Measurements from ENCODE around the gene SETD1B.

SETD1B gene

DNA sequence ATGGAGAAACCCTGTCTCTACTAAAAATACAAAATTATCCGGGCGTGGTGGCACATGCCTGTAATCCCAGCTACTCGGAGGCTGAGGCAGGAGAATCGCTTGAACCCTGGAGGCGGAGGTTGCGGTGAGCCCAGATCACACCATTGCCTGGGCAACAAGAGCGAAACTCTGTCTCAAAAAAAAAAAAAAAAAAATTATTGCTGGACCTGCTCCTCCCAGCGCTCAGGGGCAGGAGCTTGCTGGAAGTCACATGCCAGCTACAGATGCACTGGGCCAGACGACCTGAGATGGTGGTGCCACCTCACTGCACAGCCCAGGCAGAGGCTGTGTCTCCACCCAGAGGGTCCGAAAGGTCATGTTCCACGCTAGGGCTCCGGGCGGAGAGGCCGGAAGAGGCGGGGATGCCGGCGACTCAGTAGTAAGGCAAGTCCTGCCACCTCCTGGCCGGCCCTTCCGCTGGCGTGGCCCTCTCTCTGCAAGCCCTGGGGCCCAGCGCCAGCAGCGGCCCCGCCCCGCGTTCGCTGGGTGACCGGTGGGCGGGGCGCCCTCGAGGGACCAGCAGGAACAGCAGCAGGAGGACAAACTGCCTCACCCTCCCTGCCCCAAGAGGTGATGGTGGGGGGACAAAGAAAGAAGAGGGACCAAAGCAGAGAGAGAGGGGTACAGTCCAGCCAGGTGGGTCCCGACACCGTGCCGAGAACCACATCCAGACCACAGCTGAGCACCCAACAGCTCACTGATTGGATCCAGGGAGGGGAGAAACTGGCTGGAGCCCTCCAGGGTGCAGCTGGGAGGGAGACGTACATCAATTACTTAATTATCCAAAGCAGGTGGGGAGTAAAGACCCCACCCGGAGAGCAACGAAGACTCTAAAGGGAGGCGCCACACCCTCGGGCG lies 6.7 kb upstream of the SETD1B start:
- peak; percentile 68 for DNase-seq

DNA sequence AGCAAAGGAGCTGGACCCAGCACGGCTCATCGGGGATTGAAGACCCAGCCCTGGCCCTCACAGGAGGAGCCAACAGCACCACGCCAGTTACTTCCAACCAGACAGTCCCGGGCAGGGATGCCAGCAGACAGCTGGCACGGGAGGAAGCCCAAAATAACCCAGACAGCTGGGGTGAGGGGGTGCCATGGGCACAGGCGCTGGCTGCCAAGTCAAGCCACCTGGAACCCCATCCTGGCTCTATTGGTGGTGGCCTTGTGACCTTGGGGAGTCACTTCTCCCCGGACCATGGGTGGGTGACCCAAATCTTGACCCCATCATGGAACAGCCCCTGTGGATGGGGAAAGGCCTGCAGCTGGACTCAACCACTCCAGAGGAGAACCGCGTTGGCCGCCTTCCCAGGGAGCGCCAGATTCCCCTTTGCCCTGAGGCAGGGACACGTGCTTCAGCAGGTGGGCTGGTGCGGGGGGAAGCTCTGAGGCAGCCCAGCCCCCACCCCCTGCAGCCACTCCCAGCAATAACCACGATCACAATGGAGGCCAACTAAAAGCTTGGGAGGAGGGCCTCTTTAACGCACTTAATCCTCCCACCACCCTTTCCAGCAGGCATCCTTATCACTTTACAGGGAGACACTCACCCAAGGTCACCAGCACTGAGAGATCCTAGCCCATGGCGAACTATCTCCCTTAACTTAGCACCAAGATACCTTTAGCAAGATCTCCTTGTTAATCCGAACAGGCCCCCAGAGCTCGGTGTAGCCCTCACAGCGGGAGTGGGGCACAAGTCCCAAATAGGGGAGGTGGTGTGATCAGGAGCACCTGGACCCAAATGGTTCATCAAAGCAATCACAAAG lies 5.6 kb upstream of the SETD1B start:
- DNase-seq, result no peak

DNA sequence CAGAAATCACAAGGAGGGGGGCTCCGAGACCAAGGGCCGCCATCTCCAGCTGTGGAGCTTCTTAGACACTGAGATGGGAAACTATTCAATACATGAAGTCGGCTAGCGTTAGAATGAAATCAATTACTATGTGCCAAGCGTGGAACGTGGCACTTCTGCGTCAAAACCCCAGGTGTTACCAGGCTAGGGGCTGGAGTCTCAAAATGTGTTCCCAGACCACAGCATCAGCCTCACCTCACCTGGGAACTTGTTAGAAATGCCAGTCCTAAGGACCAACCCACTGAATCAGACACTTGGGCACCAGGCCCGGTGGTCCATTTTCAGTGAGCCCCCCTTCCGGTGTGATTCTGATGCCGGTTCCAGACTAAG lies 5.0 kb upstream of the SETD1B start:
- DNase-seq, result no peak

DNA sequence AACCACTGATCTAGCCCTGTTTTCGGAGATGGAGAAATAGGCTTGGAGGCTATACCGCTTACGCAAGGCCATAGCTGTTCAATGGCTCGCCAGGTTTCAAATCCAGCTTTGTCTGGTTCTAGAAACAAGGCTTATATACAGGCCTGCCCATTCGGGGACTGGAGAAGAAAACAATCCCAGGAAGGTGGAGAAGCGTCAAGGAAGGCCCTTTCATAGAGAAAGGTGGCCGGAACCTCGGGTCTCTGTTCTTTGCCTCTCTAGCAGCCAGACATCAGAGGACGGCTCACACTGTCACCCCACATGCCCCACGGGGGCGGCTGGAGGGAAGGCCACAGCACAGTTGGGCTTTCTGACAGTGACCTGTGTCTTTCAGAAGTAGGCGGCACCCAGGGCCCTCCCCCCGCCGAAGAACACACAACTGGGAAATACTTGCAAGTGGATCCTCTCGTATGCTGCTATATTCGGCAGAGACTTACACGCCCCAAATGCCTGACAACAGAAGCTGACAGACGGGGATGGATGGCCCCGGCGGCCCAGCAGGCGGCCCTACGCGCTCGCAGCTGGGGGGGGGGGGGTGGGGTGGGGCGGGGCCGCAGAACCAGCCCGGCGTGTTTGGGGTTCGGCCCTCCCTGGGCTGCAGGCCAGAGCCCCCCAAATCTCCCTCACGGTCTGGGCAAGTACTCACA lies 4.5 kb upstream of the SETD1B start:
- no peak for DNase-seq

DNA sequence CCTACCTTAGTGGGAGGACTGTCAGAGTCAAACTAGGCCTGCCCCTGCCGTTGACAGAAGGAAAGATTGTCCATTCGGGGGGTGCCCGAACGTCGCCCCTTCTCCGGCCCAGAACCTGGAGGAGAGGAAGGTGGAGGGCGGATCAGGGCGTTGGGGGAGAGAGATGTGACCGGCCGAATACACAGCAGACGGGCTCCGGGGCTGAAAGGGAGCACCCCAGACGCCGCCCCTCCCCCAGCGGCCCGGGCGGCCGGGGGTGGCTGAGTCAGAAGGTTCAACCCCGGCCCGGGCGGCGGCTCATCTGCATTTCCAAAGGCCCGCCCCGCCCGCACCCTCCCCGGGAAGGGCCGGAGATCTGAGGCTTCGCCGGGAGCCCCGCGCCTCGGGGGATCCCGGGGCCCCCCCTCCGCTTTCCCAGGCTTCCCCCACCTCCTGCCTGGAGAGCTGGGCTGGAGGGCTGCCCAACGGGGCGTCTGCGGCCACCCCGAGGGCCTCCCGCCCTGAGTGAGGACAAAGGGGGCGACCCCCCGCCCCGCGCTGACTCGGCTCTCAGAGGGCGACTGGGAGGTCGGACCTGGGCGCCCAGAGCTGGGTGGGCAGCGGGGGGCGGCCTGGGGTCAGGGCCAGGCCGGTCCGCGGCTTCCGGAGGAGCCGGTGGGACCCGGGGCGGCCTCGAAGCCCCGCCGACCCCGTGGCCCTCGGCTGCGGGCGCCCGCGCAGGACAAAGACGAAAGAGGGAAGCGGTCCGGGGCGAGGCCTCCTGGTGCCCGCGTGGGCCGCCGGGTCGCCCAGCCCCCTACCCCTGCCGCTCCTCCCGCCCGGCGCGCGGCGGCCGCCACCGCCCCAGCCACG lies 3.7 kb upstream of the SETD1B start:
- no peak for DNase-seq

DNA sequence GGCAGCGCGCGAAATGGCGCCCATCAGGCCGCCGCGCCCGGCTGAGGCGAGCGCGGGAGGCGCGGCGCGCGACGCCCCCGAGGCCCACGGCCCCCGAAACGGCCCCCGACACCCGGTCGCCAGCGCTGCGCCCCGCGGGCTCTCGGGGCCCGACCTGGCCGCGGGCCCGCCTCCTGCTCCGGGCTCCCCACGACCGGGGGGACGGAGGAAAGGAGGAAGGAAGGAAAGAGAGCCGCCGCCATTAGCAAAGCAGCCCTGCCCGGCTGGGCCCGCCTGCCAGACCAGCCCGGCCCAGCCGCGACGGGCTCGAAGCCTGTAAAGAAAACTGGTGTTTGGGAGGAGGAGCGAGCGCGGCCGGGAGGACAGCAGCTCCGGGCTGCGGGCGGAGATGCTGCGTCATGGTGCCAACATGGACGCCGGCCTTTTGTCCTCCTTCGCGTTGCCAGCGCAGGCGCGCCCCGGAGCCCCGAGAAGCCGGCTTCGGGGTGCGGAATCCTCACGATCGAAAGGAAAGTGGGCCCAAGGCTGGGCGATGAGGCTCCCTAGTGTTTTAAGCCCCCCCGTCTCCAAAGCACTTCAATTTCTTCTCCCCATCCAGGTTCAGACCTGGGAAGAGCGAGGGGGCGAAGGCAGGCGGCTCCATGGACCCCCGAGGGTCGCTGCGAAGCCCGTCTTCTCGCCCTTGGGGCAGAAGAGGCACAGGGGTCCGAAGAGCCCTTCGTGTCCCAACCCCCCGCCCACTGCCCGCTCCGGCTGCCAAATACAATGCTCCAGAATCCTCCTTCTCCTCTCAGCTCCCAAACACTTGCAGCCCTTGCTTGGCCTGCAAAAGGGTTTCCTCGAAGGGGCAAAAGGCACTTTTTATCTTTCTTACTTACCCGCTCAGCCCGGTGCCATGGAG lies 2.9 kb upstream of the SETD1B start:
- DNase-seq, result no peak

DNA sequence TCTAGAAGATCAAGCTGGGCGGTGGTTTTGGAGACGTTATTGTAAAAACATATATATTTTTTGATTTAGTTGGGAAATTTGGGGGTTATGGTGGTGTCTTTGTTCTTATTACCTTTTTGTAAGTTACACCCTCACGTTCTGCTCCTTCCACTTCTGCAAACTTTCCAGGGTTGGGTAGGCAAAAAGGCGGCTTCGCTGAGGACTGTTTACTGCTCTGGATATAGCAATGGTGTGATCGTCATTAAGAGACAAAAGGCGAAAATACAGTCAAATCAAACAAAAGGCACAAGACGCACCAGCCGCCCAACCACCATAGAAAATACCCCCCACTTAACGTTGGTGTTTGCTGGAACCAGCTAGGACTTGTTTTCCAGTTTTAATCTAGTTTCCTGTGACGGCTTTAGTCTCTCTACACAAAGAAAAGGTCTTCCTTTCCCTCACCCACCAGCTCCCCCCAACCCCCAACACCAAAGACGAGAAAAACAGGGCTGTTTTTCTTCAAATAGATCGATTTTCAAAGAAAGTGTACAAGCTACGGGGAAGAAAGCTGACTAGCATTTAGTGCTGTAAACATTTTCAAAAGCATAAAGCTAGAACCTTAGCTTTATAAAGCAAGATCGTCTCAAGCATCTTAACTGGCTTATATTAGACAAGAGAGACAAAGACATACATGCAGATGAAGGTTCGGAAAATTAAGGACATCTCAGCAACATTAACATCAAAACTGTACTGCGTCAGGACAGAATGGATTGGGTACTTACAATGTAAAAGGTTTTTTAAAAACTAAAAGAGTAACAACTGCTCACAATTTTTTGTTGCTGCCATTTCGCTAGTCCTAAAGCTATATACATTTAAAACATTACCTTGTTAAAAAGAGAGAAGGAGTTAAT lies 2.0 kb upstream of the SETD1B start:
- no peak for DNase-seq

DNA sequence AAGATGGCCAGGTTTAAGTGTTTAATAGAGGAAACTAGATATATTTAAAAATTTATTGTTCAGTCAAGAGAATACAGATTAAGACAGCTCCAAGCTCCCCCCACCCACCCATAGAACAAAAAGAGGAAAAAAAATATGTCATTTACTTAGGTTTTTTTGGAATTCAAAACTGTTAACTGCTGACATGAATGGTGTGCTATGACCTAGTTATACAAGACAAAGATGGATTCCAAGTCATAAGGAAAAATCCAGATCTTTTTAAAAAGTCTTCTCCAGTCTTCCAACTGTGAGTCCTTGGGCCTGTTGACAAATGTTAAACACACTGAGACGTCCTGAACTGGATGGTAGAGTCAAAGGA lies 1.3 kb upstream of the SETD1B start:
- no peak for DNase-seq

DNA sequence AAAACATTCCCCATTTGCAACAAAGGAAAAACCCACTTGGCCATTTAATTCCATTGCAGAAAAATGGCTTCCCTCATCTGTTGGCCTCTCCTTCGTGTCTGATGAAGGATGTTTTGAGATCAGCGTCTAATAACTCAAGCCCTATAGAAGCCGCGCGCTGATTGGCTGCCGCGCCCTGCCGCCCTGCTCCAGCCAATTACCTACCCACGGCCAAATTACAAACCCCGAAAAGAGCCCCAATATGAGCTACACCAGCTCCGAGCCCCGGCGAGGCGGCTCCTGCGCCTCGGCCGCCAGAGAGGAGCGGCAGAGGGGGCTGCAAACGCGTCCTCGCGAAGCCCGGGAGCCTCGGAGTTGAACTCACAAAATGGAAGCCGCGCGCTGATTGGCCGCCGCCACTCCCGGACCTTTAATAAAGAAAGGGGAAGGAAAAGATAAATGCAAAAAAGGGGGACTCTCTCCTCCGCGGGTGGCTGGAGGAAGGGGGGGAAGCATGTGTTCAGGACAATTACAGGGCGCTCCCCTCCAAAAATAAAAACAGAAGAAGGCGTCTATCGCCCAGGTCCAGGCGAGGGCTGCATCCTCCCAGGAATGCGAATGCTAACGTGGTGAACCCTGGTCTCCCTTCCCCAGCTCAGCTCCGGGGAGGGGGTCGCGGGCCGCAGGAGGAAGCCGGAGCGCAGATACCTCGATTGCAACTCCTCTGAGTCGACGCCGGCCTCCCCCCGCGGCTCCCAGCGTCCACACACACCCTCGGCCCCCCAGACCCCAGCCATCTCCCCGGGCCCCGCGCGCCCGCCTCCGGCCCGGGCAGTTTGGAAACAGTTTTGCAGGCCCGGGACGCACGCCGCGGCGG lies 738 bp upstream of the SETD1B start:
- peak; percentile 44 for DNase-seq

DNA sequence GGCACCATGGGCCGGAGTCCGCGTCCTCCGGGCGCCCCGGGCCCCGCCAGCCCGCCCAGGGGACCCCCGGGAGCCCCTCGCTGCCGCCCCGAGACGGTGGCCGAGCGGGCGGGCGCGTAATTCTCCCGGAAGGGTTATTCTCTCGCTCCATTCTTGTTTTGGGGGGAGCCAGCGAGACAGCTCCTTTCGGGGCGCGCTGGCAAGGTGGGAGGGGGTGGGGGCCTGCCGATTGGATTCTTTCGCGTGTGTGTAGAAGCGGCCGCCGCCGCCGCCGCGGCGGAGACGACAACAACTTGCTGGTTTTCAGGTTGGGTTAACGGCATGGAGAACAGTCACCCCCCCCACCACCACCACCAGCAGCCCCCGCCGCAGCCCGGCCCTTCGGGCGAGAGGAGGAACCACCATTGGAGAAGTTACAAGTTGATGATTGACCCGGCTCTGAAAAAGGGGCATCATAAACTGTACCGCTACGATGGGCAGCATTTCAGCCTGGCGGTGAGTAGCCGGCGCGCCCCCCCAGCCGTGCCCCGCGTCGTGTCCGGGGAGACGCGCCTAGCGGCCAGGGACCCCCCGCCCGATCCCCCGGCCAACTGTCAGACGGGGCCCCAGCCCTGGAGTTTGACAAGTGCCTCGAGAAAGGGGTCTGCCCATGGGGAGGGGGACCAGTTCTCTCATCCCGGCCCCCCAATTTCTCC lies 755 bp downstream of the SETD1B start:
- DNase-seq, result no peak

DNA sequence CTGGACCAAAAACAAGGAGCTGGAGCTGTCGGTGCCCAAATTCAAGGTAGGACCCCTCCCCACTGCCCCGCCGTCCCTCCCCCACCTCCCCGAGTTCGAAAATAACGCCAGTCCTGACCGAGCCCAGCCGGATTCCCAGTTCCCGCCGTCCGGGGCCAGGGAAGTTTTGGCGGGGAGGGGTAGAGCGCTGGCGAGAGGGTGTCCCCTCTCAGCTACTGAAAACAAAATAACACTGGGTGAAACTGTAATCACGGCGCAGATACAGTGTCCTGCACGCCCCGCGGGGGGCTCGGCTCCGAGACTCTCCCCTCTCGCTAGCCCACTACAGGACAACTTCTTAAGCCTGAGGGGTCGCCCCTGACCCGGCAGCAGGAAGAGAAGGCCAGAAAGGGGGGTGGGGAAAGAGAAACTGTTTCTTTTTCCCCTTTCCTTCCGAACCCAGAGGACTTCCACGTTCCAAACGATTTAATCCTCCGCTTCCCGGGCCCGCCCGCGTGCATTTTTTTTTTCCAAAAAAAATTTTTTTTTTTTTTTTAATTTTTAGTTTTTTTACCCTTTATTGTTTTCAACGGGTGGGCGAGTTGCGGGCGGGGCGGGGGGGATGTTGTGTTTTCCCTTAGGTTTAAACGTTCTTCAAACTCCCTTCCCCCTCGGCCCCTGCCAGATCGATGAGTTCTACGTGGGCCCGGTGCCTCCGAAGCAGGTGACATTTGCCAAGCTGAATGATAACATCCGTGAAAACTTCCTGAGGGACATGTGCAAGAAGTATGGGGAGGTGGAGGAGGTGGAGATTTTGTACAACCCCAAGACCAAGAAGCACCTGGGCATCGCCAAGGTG lies 1.6 kb downstream of the SETD1B start:
- DNase-seq, result no peak

DNA sequence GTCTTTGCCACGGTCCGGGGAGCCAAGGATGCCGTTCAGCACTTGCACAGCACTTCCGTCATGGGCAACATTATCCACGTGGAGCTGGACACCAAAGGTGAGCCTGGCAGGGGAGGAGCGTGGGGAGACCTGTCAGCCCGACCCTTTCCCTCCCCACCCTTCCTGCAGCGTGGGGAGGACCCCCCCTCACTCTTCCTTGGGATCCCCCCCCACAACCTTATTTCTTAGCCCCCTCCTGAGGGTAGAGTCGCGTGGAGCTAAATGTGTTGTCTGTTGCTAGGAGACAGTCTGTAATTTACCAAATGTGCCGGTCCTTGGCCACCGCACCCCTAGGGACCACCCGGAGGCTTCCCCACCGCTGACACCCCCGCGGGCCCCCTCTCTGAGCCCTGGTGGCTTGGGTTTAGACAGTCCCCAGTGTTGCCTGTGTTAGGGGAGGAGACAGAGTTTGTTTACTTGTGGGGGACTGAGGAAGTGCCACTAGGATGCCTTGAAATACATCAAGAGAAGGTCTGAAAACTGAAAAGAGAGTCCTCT lies 2.3 kb downstream of the SETD1B start:
- no peak for DNase-seq

DNA sequence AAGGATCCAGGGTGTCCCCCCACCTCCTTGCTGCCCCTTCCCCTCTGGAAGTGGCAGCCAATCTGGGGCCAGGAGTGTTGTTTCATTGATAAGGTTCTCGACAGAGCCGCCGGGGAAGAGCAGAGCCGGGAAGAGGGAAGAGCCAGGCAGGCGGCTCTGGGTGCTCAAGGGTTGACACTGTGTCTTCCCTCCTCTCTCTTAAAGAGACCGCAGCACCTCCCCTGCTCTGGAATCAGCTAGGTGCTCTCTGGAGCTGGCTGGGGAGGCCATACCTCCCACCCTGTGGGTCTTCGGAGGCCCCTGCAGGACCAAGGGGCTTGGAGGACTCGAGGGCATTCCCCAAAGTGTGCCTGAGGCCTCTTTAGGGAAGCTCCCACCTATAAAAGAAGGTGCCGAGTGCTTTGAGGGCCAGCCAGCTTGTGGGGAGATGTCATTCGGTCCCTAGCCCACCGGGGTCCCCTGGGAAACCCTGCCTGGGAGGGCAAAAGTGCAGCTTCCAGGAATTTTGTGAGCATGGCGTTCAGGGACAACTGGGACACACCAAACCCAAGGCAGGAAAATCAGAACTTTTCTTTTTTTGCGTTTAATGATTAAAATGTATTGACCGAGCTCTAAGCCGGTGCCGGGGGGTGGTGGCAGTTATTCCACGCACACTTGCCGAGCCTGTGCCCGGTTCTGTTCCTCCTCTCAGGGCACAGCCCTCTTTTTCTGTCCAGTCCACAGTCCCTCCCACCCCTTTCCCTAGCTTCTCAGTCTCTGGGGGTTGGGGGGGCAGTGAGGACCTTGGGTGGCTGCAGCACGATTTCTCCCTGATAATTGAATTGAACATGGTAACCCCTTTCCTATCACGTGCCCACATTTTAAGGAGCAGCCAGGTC lies 3.0 kb downstream of the SETD1B start:
- no peak for DNase-seq

DNA sequence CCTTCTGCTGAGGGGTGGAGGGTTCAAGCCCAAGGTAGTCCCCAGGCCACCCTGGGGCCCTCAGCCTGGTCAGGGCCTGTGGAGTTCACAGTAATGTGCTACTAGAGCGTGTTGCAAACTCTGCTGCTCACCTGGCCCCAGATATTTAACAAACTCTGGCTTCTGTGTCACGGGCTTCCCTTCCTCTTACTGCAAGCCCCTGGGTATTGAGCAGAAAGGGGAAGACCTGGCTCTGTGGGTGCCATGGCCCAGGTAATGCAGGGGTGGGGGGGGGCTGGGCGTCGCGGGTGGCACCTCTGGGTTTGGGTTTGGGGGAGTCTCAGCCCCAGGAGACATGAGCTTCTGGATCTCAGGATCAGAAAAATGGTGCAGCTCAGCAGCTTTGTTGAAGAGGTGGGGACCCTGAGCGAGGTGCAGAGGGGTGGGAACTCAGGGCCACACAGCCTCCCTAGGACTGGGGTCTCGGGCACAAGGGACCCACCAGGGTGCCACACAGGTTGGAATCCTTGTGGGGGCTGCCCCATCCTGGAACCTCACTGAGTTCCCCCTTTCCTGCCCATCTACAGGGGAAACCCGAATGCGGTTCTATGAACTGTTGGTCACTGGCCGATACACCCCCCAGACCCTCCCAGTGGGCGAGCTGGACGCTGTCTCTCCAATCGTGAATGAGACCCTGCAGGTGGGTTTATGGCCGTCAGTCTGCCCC lies 4.0 kb downstream of the SETD1B start:
- DNase-seq, result no peak

DNA sequence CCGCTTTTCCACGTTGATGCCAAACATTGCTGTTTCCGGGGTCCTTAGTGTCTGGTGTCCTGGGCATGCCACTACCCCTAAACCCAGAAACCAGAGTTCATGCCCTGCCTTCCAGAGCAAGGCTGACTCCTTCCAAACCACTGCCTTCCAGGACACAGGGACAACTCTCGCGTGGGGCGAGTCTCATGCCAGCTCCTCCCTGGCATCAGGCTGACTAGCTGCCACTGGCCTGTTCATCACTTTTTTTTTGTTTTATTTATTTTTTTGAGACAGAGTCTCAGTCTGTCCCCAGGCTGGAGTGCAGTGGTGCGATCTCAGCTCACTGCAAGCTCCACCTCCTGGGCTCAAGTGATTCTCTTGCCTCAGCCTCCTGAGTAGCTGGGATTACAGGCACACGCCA lies 4.8 kb downstream of the SETD1B start:
- DNase-seq, result no peak

DNA sequence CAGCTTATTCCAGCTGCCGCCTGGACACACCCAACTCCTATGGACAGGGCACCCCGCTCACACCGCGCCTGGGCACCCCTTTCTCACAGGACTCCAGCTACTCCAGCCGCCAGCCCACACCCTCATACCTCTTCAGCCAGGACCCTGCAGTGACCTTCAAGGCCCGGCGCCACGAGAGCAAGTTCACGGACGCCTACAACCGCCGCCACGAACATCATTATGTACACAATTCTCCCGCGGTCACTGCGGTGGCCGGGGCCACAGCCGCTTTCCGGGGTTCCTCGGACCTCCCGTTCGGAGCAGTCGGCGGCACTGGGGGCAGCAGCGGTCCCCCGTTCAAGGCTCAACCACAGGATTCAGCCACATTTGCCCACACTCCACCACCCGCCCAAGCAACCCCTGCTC lies 5.9 kb downstream of the SETD1B start:
- no peak for DNase-seq
